Measurements from ENCODE around the gene S1PR2.
"Not testable (repeated sequence)": the region's sequence is repeated elsewhere in the genome, so short reads cannot be mapped to it uniquely, and the experiment has no call there.

The S1PR2 gene

DNA sequence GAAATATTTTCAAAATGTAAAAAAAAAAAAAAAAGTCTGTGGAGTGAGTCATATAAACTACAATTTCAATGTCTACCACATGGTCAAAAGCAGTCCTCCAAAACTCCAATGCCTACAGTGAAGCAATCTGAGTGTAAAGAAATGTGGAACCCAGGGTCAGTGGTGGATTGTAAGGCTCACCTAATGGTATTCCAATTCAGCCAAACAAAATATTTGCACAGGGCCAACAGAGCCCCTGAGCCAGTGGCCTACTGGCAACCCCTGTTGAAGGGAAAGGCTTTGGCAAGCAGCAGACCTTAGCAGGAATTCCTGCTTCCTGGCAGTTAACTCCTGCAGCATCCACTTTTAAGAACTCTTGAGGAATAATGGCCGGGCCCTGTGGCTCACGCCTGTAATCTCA, 39.8 kb downstream of the S1PR2 start:
- DNase-seq (ENCODE audit: low spot score) = no peak

DNA sequence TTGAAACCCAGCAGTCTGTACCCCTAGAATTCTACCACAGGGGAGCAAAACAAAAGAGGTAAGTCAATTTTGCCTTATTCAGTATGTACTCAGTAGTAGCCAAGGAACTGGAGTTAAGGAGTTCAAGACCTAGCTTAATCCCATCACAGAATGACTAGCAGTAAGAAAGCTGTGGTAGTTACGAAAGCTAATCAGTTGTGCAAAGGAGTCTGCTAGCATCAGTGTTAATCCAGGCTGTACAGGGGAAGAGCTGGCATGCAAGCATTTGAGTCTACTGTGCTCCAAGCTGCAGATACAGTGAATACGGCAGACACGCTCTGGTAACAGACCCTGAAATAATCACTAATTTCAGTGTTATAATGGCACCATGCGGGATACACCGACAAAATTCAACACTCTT, 41.1 kb downstream of the S1PR2 start:
- no peak for DNase-seq (ENCODE audit: low spot score)

DNA sequence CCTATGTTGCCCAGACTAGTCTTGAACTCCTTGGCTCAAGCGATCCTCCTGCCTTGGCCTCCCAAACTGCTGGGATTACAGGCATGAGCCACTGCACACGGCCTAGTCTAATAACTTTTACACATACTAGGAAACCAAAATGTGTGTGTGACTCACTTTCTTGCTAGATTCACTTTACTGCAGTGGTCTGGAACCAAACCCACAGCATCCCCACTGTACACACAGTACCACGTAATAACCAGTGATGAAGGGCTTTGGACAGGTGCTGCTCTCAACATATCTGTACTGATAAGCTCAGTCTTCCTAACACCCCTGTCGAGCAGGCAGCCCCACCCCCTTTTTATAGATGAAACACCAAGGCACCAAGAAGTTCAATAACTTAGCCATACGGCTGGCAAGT, 41.5 kb downstream of the S1PR2 start:
- DNase-seq (ENCODE audit: low spot score) = no peak

DNA sequence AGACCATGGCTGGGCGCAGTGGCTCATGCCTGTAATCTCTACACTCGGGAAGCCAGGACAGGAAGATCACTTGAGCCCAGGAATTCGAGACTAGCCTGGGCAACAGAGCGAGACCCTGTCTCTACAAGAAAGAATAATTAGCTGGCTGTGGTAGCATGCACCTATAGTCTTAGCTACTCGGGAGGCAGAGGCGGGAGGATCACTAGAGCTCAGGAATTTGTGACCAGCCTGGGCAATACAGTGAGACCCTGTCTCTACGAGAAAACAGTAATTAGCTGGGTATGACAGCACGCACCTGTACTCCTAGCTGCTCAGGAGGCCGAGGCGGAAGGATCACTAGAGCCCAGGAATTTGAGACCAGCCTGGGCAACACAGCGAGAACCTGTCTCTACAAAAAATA, 43.8 kb downstream of the S1PR2 start:
- DNase-seq (ENCODE audit: low spot score) = no peak

DNA sequence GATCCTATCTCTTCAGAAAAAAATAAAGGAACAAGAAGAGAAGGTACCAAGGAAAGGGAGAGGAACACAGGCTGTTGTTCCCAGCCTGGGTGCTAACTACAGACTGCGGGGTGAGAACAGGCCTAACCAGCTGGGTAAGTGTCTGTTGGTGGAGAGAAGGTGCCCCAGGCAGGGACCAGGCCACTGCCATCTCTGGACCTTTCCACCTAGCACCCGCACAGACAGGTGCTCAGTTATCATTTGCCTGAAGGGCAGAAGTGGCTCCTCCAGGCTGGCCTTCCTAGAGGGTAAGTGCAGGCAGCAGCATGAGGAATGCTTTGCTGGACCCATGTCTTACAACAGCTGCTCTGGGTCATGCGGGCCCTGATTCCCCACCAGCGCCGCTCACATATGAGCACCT, 46.5 kb downstream of the S1PR2 start:
- DNase-seq (ENCODE audit: low spot score) = no peak

DNA sequence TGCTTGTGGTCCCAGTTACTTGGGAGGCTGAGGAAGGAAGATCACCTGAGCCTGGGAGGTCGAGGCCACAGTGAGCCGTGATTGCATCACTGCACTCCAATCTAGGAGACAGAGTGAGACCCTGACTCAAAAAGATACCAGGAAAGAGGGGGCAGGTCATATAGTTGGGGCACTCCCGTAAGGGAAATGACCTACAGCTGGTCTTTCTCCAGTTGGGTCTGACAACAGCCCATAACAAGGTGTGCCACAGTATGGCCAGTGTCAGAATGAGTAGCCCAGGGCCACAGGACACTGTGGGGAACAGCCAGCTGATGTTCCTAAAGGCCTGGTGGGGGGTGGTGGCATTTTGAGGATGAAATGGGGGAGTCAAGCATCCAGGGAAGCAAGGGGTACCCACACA, 47.2 kb downstream of the S1PR2 start:
- no peak for DNase-seq (ENCODE audit: low spot score)

DNA sequence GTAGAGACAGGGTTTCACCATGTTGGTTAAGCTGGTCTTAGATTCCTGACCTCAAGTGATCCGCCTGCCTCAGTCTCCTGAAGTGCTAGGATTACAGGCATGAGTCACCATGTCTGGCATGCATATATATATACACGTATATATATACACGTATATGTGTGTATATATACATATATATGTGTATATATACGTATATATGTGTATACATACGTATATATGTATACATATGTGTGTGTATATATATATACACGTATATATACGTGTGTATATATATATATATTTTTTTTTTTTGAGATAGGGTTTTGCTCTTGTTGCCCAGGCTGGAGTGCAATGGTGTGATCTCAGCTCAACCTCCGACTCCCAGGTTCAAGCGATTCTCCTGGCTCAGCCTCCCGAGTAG, 48.3 kb downstream of the S1PR2 start:
- DNase-seq (ENCODE audit: low spot score) = no peak

DNA sequence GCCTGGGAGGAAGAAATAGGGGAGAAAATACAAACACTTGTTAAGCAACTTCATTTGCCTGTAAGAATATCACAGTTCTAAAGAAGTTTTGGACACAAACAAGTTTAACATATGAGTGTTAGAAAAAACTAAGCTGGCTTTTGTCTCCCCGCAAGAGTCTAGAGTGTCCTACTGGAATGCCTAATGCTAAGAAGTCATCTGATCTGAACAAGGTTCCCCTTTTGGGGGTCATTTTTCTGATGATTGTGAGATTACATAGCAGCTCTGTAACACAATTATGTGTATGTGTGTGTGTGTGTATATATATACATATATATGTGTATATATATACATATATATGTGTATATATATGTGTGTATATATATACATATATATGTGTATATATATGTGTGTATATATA, 49.1 kb downstream of the S1PR2 start:
- no peak for DNase-seq (ENCODE audit: low spot score)

DNA sequence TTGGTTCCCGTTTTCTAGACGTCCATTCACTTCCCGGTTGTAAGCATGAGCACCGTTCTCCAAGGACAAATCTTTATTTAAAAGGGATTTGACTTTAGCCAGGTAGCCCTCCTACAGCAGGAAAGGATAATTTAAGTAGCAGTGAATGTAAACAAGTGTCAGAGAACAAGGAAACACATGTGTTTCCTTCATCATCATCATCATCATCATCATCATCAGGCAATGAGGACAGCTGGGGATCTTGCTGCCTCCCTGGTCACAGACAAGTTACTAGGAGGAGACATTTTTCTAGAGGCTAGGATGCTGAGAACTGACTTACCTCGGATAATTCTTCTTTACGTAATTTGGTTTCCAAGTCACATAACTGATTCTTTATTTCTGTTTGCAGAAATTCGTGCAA, 50.7 kb downstream of the S1PR2 start:
- DNase-seq (ENCODE audit: low spot score) = no peak

DNA sequence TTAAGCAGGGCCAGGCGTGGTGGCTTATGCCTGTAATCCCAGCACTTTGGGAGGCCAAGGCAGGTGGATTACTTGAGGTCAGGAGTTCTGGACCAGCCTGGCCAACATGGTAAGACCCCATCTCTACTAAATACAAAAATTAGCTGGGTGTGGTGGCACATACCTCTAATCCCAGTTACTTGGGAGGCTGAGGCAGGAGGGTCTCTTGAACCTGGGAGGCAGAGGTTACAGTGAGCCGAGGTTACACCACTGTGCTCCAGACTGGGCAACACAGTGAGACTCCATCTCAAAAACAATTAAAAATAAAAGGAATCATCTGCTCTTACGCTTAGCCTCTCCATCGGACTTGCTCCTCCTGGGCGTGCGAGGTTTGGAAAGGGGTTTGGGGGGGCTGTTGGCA, 51.1 kb downstream of the S1PR2 start:
- not testable (repeated sequence) for DNase-seq (ENCODE audit: low spot score)

DNA sequence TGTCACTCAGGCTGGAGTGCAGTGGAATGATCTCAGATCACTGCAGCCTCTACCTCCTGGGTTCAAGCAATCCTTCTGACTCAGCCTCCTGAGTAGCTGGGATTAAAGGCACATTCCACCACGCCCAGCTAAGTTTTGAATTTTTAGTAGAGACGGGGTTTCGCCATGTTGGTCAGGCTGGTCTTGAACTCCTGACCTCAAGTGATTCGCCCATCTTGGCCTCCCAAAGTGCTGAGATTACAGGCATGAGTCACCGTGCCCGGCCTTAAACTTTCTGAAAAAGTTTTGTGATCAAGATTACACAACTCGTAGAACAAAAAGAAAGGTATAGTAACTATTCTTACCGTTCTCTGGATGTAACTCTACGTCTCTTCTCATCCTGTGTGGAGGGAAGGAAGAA, 57.6 kb downstream of the S1PR2 start:
- no peak for DNase-seq (ENCODE audit: low spot score)

Measured in putamen (tissue), 1 donor.